Neural progenitor cell (in vitro differentiated cells): ENCODE data around the gene GNG7. TPM values are rescaled to one million over a fixed set of nuclear protein-coding genes. Genes with fewer than 3 reads are reported as not detected.

Experiments used
- DNase-seq: peaks from one replicate; pipeline ENCODE4 v3.0.0-alpha.2; 2016; ENCODE audit warnings: low spot score
- H2AFZ ChIP-seq: fragments of 200-600 bp; sonication (generic); replicated peaks from 2 replicates; pipeline ENCODE4 v1.6.1; 2016; ENCODE audit warnings: antibody characterized with exemption
- H3F3A ChIP-seq: fragments of 200-600 bp; sonication (generic); 2 replicates; pipeline ENCODE4 v1.6.1; 2016; ENCODE audit warnings: antibody characterized with exemption, low read depth
- H3K27ac ChIP-seq: fragments of 200-600 bp; sonication (generic); 2 replicates; pipeline ENCODE4 v1.5.1; 2016; ENCODE audit warnings: mild to moderate bottlenecking
- H3K27me3 ChIP-seq: fragments of 200-600 bp; sonication (generic); 2 replicates; pipeline ENCODE4 v1.6.1; 2016; ENCODE audit warnings: mild to moderate bottlenecking, moderate library complexity
- H3K36me3 ChIP-seq: fragments of 200-600 bp; sonication (generic); 2 replicates; pipeline ENCODE4 v1.5.1; 2016
- H3K4me1 ChIP-seq: fragments of 200-600 bp; sonication (generic); 2 replicates; pipeline ENCODE4 v1.6.1; 2016; ENCODE audit warnings: mixed run types
- H3K4me2 ChIP-seq: fragments of 200-600 bp; sonication (generic); 2 replicates; pipeline ENCODE4 v1.6.1; 2016
- H3K4me3 ChIP-seq: fragments of 200-600 bp; sonication (generic); 2 replicates; pipeline ENCODE4 v1.5.1; 2016
- H3K79me2 ChIP-seq: fragments of 200-600 bp; sonication (generic); 2 replicates; pipeline ENCODE4 v1.6.1; 2016; ENCODE audit warnings: low read depth
- H3K9ac ChIP-seq: fragments of 200-600 bp; sonication (generic); 2 replicates; pipeline ENCODE4 v1.6.1; 2016
- H3K9me3 ChIP-seq: fragments of 200-600 bp; sonication (generic); 2 replicates; pipeline ENCODE4 v1.5.1; 2016; ENCODE audit warnings: low read depth
- H4K20me1 ChIP-seq: fragments of 200-600 bp; sonication (generic); 2 replicates; pipeline ENCODE4 v1.6.1; 2016; ENCODE audit warnings: low read depth
- H3K27ac Mint-ChIP-seq: 3 replicates; pipeline ENCODE4 v1.8.0; 2021; ENCODE audit warnings: mixed read lengths
- H3K27me3 Mint-ChIP-seq: 2 replicates; pipeline ENCODE4 v1.8.0; 2022; ENCODE audit warnings: low read depth, mild to moderate bottlenecking, inconsistent platforms, moderate library complexity, mixed read lengths; ENCODE audit not compliant: insufficient read depth
- H3K36me3 Mint-ChIP-seq: 3 replicates; pipeline ENCODE4 v1.8.0; 2021; ENCODE audit warnings: mixed read lengths
- H3K4me1 Mint-ChIP-seq: 3 replicates; pipeline ENCODE4 v1.8.0; 2021; ENCODE audit warnings: mixed read lengths
- H3K4me3 Mint-ChIP-seq: 3 replicates; pipeline ENCODE4 v1.8.0; 2021; ENCODE audit warnings: mild to moderate bottlenecking, moderate library complexity, mixed read lengths
- H3K9me3 Mint-ChIP-seq: 3 replicates; pipeline ENCODE4 v1.8.0; 2020; ENCODE audit warnings: mixed read lengths
- EZH2 ChIP-seq: fragments of 200-600 bp; sonication (generic); IDR thresholded peaks from 2 replicates; pipeline ENCODE4 v1.6.1; 2017; ENCODE audit warnings: antibody characterized with exemption, mild to moderate bottlenecking, moderate library complexity
- EZH2phosphoT487 ChIP-seq: fragments of 200-600 bp; sonication (generic); IDR thresholded peaks from 2 replicates; pipeline ENCODE4 v1.6.1; 2017; ENCODE audit warnings: antibody characterized with exemption
- total RNA-seq: library from RNA; depleted of rRNA; stranded (reverse); fragments of >200 nt; gene quantifications from 2 replicates; pipeline ENCODE4 v1.2.3, GENCODE V29; 2015; ENCODE audit warnings: low replicate concordance
- TF ChIP-seq, protein P1 (sequence below): fragments of 200-600 bp; sonication (generic); IDR thresholded peaks from 2 replicates; pipeline ENCODE4 v1.5.1; 2017; ENCODE audit warnings: antibody characterized with exemption, mild to moderate bottlenecking

The GNG7 gene
- total RNA-seq, 1 donor from 2014 or later: 7.0 TPM

- Histone ChIP-seq H3K36me3 (no peaks in the 10 kb centered on the region), H3K27ac (no peak overlapping the region), H4K20me1 (peaks cover 35% of the 10 kb centered on the region), H3K79me2 (no peaks in the 10 kb centered on the region), H3K4me2 (peak overlapping the region; percentile 87), H2AFZ (no peak overlapping the region), H3K4me1 (peaks cover 26% of the 10 kb centered on the region), H3K4me3 (peak overlapping the region; percentile 55), H3K9me3 (no peaks in the 10 kb centered on the region), H3K9ac (no peak overlapping the region), H3K27me3 (peaks cover 62% of the 10 kb centered on the region), H3F3A (peaks cover 21% of the 10 kb centered on the region)
- H3K9me3 Mint-ChIP-seq: no peaks in the 10 kb centered on the region
- H3K4me1 Mint-ChIP-seq: peaks cover 22% of the 10 kb centered on the region
- H3K27me3 Mint-ChIP-seq: peaks cover 45% of the 10 kb centered on the region
- TF ChIP-seq EZH2 (peak; percentile 84), EZH2phosphoT487 (peak; percentile 85)
- TF ChIP-seq, protein P1, sequence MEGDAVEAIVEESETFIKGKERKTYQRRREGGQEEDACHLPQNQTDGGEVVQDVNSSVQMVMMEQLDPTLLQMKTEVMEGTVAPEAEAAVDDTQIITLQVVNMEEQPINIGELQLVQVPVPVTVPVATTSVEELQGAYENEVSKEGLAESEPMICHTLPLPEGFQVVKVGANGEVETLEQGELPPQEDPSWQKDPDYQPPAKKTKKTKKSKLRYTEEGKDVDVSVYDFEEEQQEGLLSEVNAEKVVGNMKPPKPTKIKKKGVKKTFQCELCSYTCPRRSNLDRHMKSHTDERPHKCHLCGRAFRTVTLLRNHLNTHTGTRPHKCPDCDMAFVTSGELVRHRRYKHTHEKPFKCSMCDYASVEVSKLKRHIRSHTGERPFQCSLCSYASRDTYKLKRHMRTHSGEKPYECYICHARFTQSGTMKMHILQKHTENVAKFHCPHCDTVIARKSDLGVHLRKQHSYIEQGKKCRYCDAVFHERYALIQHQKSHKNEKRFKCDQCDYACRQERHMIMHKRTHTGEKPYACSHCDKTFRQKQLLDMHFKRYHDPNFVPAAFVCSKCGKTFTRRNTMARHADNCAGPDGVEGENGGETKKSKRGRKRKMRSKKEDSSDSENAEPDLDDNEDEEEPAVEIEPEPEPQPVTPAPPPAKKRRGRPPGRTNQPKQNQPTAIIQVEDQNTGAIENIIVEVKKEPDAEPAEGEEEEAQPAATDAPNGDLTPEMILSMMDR: no peak
- DNase-seq: peak; percentile 44
- peak overlapping the region; percentile 94 for H3K4me3 Mint-ChIP-seq
- no peak overlapping the region for H3K27ac Mint-ChIP-seq
- H3K36me3 Mint-ChIP-seq: no peaks in the 10 kb centered on the region
Measured at GRCh38 chr19:2477141-2477710, 225.3 kb downstream of the GNG7 start.

- peak overlapping the region; percentile 55 for H3K4me3 ChIP-seq
- peaks cover 26% of the 10 kb centered on the region for H3K4me1 ChIP-seq
- H3F3A ChIP-seq: peaks cover 21% of the 10 kb centered on the region
- H3K36me3 Mint-ChIP-seq: no peaks in the 10 kb centered on the region
- peaks cover 43% of the 10 kb centered on the region for H3K27me3 Mint-ChIP-seq
- H3K9me3 ChIP-seq: no peaks in the 10 kb centered on the region
- no peaks in the 10 kb centered on the region for H3K9me3 Mint-ChIP-seq
- no peak overlapping the region for H3K9ac ChIP-seq
- peak overlapping the region; percentile 94 for H3K4me3 Mint-ChIP-seq
- peaks cover 35% of the 10 kb centered on the region for H4K20me1 ChIP-seq
- H3K4me2 ChIP-seq: peak overlapping the region; percentile 87
- no peak overlapping the region for H3K27ac Mint-ChIP-seq
- DNase-seq: peak; percentile 73
- H2AFZ ChIP-seq: no peak overlapping the region
- H3K27me3 ChIP-seq: peaks cover 62% of the 10 kb centered on the region
- H3K36me3 ChIP-seq: no peaks in the 10 kb centered on the region
- no peak overlapping the region for H3K27ac ChIP-seq
- no peaks in the 10 kb centered on the region for H3K79me2 ChIP-seq
- peak; percentile 93 for TF ChIP-seq EZH2
- TF ChIP-seq, protein P1: no peak
- peaks cover 22% of the 10 kb centered on the region for H3K4me1 Mint-ChIP-seq
Measured at GRCh38 chr19:2476451-2477140, 225.9 kb downstream of the GNG7 start.

DNA sequence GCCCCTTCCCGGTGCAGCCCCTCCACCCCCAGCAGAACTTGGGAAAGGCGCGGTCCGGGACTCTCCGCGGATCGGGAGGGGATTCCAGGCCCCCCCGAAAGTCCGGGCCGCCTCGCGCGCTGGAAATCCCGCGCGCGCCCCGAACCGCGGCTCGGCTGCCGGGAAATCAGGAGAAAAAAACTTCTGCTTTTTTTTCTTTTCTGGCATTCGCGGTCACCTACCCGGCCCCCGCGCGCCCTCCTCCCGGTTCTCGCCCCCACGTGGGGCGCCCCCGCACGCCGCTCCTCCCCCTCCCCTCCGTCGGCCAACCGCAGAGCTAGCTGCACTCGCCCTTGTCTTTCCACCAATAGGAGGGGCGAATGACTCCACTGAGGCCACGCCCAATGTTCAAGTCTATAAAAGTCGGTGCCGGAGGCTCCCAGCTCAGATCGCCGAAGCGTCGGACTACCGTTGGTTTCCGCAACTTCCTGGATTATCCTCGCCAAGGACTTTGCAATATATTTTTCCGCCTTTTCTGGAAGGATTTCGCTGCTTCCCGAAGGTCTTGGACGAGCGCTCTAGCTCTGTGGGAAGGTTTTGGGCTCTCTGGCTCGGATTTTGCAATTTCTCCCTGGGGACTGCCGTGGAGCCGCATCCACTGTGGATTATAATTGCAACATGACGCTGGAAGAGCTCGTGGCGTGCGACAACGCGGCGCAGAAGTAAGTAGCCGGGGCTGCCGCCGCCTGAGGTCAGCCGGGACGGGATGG lies 226.6 kb downstream of the GNG7 start, which contains the start of gene GADD45B:
GADD45B (plus strand) TSS at position 426 of the 749 bp plus-strand sequence; CDS start at position 658, 232 bp downstream.
- DNase-seq: peak; percentile 98
- Histone ChIP-seq H3K9me3 (no peaks in the 10 kb centered on the region), H3K4me3 (peak within 1 kb of the TSS; percentile 55), H3K36me3 (no peaks in the 10 kb centered on the region), H3K4me1 (peaks cover 26% of the 10 kb centered on the region), H3K27ac (no peak within 1 kb of the TSS), H4K20me1 (peaks cover 35% of the 10 kb centered on the region), H3F3A (peaks cover 21% of the 10 kb centered on the region), H2AFZ (no peak within 1 kb of the TSS), H3K79me2 (no peaks in the 10 kb centered on the region), H3K9ac (no peak within 1 kb of the TSS), H3K4me2 (peak within 1 kb of the TSS; percentile 87), H3K27me3 (peaks cover 62% of the 10 kb centered on the region)
- no peaks in the 10 kb centered on the region for H3K9me3 Mint-ChIP-seq
- H3K27me3 Mint-ChIP-seq: peaks cover 40% of the 10 kb centered on the region
- H3K27ac Mint-ChIP-seq: peak within 1 kb of the TSS; percentile 57
- TF ChIP-seq EZH2 (peak; percentile 7), EZH2phosphoT487 (no peak)
- peaks cover 22% of the 10 kb centered on the region for H3K4me1 Mint-ChIP-seq
- no peaks in the 10 kb centered on the region for H3K36me3 Mint-ChIP-seq
- peak within 1 kb of the TSS; percentile 94 for H3K4me3 Mint-ChIP-seq
